Fibroblast of pulmonary artery (primary cell): Measurements from ENCODE around the gene TFPT.

Experiments used
- DNase-seq: peaks from one replicate; pipeline ENCODE4 v3.0.0-alpha.2; 2010; ENCODE audit warnings: low read depth
- H3K4me3 ChIP-seq: replicated peaks from 2 replicates; pipeline ENCODE4 v1.5.1; 2011; ENCODE audit warnings: low read depth, mild to moderate bottlenecking, control low read depth, low read length, moderate library complexity
- CTCF ChIP-seq: IDR thresholded peaks from 2 replicates; pipeline ENCODE4 v1.5.1; 2011; ENCODE audit warnings: mild to moderate bottlenecking, control low read depth, low read length, inconsistent platforms; ENCODE audit errors: missing control alignments

Gene TFPT

GRCh38 chr19:54095136-54095858, 20.2 kb downstream of the TFPT start:
- DNase-seq, result no peak
- TF ChIP-seq CTCF, result no peak
- peak overlapping the region; percentile 33 for H3K4me3 ChIP-seq

- no peak overlapping the region for H3K4me3 ChIP-seq
- TF ChIP-seq CTCF, result no peak
- DNase-seq, result no peak
These were observed 20.9 kb downstream of the TFPT start for GRCh38 chr19:54094426-54095000.

- H3K4me3 ChIP-seq, result no peak overlapping the region
- no peak for DNase-seq
- TF ChIP-seq CTCF, result no peak
These were observed 31.0 kb downstream of the TFPT start for GRCh38 chr19:54084410-54084809.

GRCh38 chr19:54081032-54081431, 34.4 kb downstream of the TFPT start, which contains the start of gene TARM1:
Gene TARM1, minus strand, starts transcription at chr19:54081365. Its CDS starts 25 bp downstream, at chr19:54081340.
- DNase-seq, result no peak
- no peak within 1 kb of the TSS for H3K4me3 ChIP-seq
- no peak for TF ChIP-seq CTCF

GRCh38 chr19:54077334-54077733, 38.1 kb downstream of the TFPT start:
- no peak for DNase-seq
- H3K4me3 ChIP-seq, result no peak overlapping the region
- no peak for TF ChIP-seq CTCF

- DNase-seq, result no peak
- H3K4me3 ChIP-seq, result no peak overlapping the region
- no peak for TF ChIP-seq CTCF
These were observed 40.6 kb downstream of the TFPT start for GRCh38 chr19:54074851-54075250.

GRCh38 chr19:54073829-54074228, 41.6 kb downstream of the TFPT start:
- no peak for DNase-seq
- no peak for TF ChIP-seq CTCF
- H3K4me3 ChIP-seq, result no peak overlapping the region
